ENCODE results near the gene BORCS5. TPM values are rescaled to one million over a fixed set of nuclear protein-coding genes. Genes with fewer than 3 reads are reported as not detected.

BORCS5 gene
- total RNA-seq, 1 experiment from 2014 or later, result 13.9 TPM

- Histone ChIP-seq H2BK20ac (ENCODE audit: low read depth, low read length, poor library complexity, severe bottlenecking) (no peak overlapping the region), H3K23me2 (ENCODE audit: insufficient read length, low read depth, low read length, poor library complexity, severe bottlenecking) (no peaks in the 10 kb centered on the region), H3K4ac (ENCODE audit: low read depth, low read length) (no peak overlapping the region), H2BK120ac (ENCODE audit: low read depth, low read length, poor library complexity, severe bottlenecking) (no peak overlapping the region), H3T11ph (ENCODE audit: low read length) (no peak overlapping the region), H3K9ac (ENCODE audit: extremely low read depth, insufficient read length, low read length) (no peak overlapping the region), H3K27me3 (ENCODE audit: insufficient read depth, low read length) (no peaks in the 10 kb centered on the region), H4K91ac (ENCODE audit: insufficient read length, low read depth, low read length) (no peak overlapping the region), H3K9me3 (ENCODE audit: control insufficient read depth, low read depth, low read length) (no peaks in the 10 kb centered on the region), H2AFZ (ENCODE audit: low read length) (no peak overlapping the region), H2BK12ac (ENCODE audit: insufficient read length, low read depth, low read length) (no peak overlapping the region), H3K79me2 (ENCODE audit: insufficient read depth, low read length) (no peaks in the 10 kb centered on the region), H2BK5ac (ENCODE audit: insufficient read length, low read length) (no peak overlapping the region), H3K18ac (ENCODE audit: insufficient read length, low read depth, low read length) (no peak overlapping the region), H3K56ac (ENCODE audit: insufficient read length, low read depth, low read length) (no peak overlapping the region), H3K23ac (ENCODE audit: insufficient read length, low read depth, low read length) (no peak overlapping the region), H3K4me2 (ENCODE audit: insufficient read depth, insufficient read length, low read length) (no peak overlapping the region), H3K4me1 (ENCODE audit: insufficient read depth, low read length) (peaks cover 2% of the 10 kb centered on the region; the same call in 1 of the 2 replicates), H2BK15ac (ENCODE audit: low read depth, low read length) (no peak overlapping the region), H3K79me1 (ENCODE audit: insufficient read depth, low read depth, low read length, poor library complexity, severe bottlenecking) (no peaks in the 10 kb centered on the region), H4K20me1 (ENCODE audit: control insufficient read depth, insufficient read depth, insufficient read length) (no peaks in the 10 kb centered on the region), H4K8ac (replicated peaks; ENCODE audit: insufficient read length, low read depth, low read length) (no peak overlapping the region), H3K27ac (ENCODE audit: insufficient read length, low read depth, low read length) (no peak overlapping the region), H4K5ac (ENCODE audit: insufficient read length, low read depth, low read length) (no peak overlapping the region), H3K14ac (ENCODE audit: insufficient read depth, low read length) (no peak overlapping the region), H2AK5ac (ENCODE audit: insufficient read length, low read length) (no peak overlapping the region)
- no peaks in the 10 kb centered on the region for H3K9me3 Mint-ChIP-seq
- H3K27me3 Mint-ChIP-seq (ENCODE audit: low read depth), result no peaks in the 10 kb centered on the region; the same call in 1 of the 2 replicates
- TF ChIP-seq, protein P1, sequence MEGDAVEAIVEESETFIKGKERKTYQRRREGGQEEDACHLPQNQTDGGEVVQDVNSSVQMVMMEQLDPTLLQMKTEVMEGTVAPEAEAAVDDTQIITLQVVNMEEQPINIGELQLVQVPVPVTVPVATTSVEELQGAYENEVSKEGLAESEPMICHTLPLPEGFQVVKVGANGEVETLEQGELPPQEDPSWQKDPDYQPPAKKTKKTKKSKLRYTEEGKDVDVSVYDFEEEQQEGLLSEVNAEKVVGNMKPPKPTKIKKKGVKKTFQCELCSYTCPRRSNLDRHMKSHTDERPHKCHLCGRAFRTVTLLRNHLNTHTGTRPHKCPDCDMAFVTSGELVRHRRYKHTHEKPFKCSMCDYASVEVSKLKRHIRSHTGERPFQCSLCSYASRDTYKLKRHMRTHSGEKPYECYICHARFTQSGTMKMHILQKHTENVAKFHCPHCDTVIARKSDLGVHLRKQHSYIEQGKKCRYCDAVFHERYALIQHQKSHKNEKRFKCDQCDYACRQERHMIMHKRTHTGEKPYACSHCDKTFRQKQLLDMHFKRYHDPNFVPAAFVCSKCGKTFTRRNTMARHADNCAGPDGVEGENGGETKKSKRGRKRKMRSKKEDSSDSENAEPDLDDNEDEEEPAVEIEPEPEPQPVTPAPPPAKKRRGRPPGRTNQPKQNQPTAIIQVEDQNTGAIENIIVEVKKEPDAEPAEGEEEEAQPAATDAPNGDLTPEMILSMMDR (conservative IDR thresholded peaks at IDR 0.05), result no peak
- H3K27ac Mint-ChIP-seq, result no peak overlapping the region; a peak in 1 of 7 replicates
- no peak for DNase-seq
- H3K4me1 Mint-ChIP-seq, result peaks cover 0 to 9% of the 10 kb centered on the region in 2 experiments; a peak in 3 of 4 replicates
- no peaks in the 10 kb centered on the region; a peak in 2 of 7 replicates for H3K36me3 Mint-ChIP-seq (ENCODE audit: insufficient read depth in 1 of 3, low read depth in 3 of 3)
- no peak overlapping the region for H3K4me3 Mint-ChIP-seq
- no CpG with 5 or more reads among the region's 5 CpGs for WGBS (ENCODE audit: extremely low coverage, insufficient read length, low lambda C conversion rate)
Observed at GRCh38 chr12:12365446-12365802, 8.5 kb downstream of the BORCS5 start.

All from H9 (cell line).